ENCODE measurements around the gene BMP8A.
"Not testable (repeated sequence)": the region's sequence is repeated elsewhere in the genome, so short reads cannot be mapped to it uniquely, and the experiment has no call there.

The BMP8A gene

GRCh38 chr1:39462074-39462473 lies 29.4 kb upstream of the BMP8A start:
- H3K4me3 ChIP-seq (ENCODE audit: low read length in 2 of 2), result no peak overlapping the region
- H3K27me3 ChIP-seq (ENCODE audit: control insufficient read depth in 1 of 2, insufficient read depth in 2 of 2, low read length in 2 of 2), result no peaks in the 10 kb centered on the region
- H3K4me1 ChIP-seq (ENCODE audit: control insufficient read depth, insufficient read depth, low read length), result peaks cover 4% of the 10 kb centered on the region
- H3K9me3 ChIP-seq (ENCODE audit: control insufficient read depth in 2 of 2, low read length in 2 of 2), result no peaks in the 10 kb centered on the region
- no peak overlapping the region for H3K9ac ChIP-seq (ENCODE audit: low read length in 2 of 2)
- peaks cover 73 to 84% of the 10 kb centered on the region in 2 donors for H3K36me3 ChIP-seq (ENCODE audit: control insufficient read depth in 2 of 2, insufficient read depth in 2 of 2, low read length in 2 of 2)
- H3K27ac ChIP-seq (ENCODE audit: low read length), result no peak overlapping the region

- Histone ChIP-seq H3K9me3 (ENCODE audit: control insufficient read depth in 2 of 2, low read length in 2 of 2) (no peaks in the 10 kb centered on the region), H3K4me3 (ENCODE audit: low read length in 2 of 2) (no peak overlapping the region), H3K27me3 (ENCODE audit: control insufficient read depth in 1 of 2, insufficient read depth in 2 of 2, low read length in 2 of 2) (no peaks in the 10 kb centered on the region), H3K4me1 (ENCODE audit: control insufficient read depth, insufficient read depth, low read length) (peaks cover 4% of the 10 kb centered on the region), H3K36me3 (ENCODE audit: control insufficient read depth in 2 of 2, insufficient read depth in 2 of 2, low read length in 2 of 2) (peaks cover 64 to 70% of the 10 kb centered on the region in 2 donors), H3K27ac (ENCODE audit: low read length) (no peak overlapping the region), H3K9ac (ENCODE audit: low read length in 2 of 2) (no peak overlapping the region)
These were observed 24.9 kb upstream of the BMP8A start for GRCh38 chr1:39466413-39467107.

GRCh38 chr1:39467108-39467720 lies 24.2 kb upstream of the BMP8A start:
- H3K36me3 ChIP-seq (ENCODE audit: control insufficient read depth in 2 of 2, insufficient read depth in 2 of 2, low read length in 2 of 2), result peaks cover 62 to 65% of the 10 kb centered on the region in 2 donors
- H3K9me3 ChIP-seq (ENCODE audit: control insufficient read depth in 2 of 2, low read length in 2 of 2); H3K4me3 ChIP-seq (ENCODE audit: low read length in 2 of 2); H3K4me1 ChIP-seq (ENCODE audit: control insufficient read depth, insufficient read depth, low read length); H3K27ac ChIP-seq (ENCODE audit: low read length); H3K27me3 ChIP-seq (ENCODE audit: control insufficient read depth in 1 of 2, insufficient read depth in 2 of 2, low read length in 2 of 2); H3K9ac ChIP-seq (ENCODE audit: low read length in 2 of 2): not testable (repeated sequence)

- H3K27ac ChIP-seq (ENCODE audit: low read length), result no peak overlapping the region
- H3K9ac ChIP-seq (ENCODE audit: low read length in 2 of 2), result no peak overlapping the region
- H3K36me3 ChIP-seq (ENCODE audit: control insufficient read depth in 2 of 2, insufficient read depth in 2 of 2, low read length in 2 of 2), result peaks cover 56 to 60% of the 10 kb centered on the region in 2 donors
- peaks cover 4% of the 10 kb centered on the region for H3K4me1 ChIP-seq (ENCODE audit: control insufficient read depth, insufficient read depth, low read length)
- H3K4me3 ChIP-seq (ENCODE audit: low read length in 2 of 2), result no peak overlapping the region
- no peaks in the 10 kb centered on the region for H3K9me3 ChIP-seq (ENCODE audit: control insufficient read depth in 2 of 2, low read length in 2 of 2)
- H3K27me3 ChIP-seq (ENCODE audit: control insufficient read depth in 1 of 2, insufficient read depth in 2 of 2, low read length in 2 of 2), result no peaks in the 10 kb centered on the region
These were observed 22.3 kb upstream of the BMP8A start for GRCh38 chr1:39469150-39469549.

- no peak overlapping the region for H3K27ac ChIP-seq (ENCODE audit: low read length)
- peaks cover 47 to 59% of the 10 kb centered on the region in 2 donors for H3K36me3 ChIP-seq (ENCODE audit: control insufficient read depth in 2 of 2, insufficient read depth in 2 of 2, low read length in 2 of 2)
- no peak overlapping the region for H3K4me3 ChIP-seq (ENCODE audit: low read length in 2 of 2)
- H3K27me3 ChIP-seq (ENCODE audit: control insufficient read depth in 1 of 2, insufficient read depth in 2 of 2, low read length in 2 of 2), result no peaks in the 10 kb centered on the region
- H3K9ac ChIP-seq (ENCODE audit: low read length in 2 of 2), result no peak overlapping the region
- H3K4me1 ChIP-seq (ENCODE audit: control insufficient read depth, insufficient read depth, low read length), result peaks cover 4% of the 10 kb centered on the region
- H3K9me3 ChIP-seq (ENCODE audit: control insufficient read depth in 2 of 2, low read length in 2 of 2), result no peaks in the 10 kb centered on the region
These were observed 21.4 kb upstream of the BMP8A start for GRCh38 chr1:39470040-39470439.

GRCh38 chr1:39472826-39473225 lies 18.6 kb upstream of the BMP8A start:
- Histone ChIP-seq H3K4me3 (ENCODE audit: low read length in 2 of 2) (no peak overlapping the region), H3K27ac (ENCODE audit: low read length) (no peak overlapping the region), H3K27me3 (ENCODE audit: control insufficient read depth in 1 of 2, insufficient read depth in 2 of 2, low read length in 2 of 2) (no peaks in the 10 kb centered on the region), H3K9me3 (ENCODE audit: control insufficient read depth in 2 of 2, low read length in 2 of 2) (no peaks in the 10 kb centered on the region), H3K4me1 (ENCODE audit: control insufficient read depth, insufficient read depth, low read length) (no peaks in the 10 kb centered on the region), H3K36me3 (ENCODE audit: control insufficient read depth in 2 of 2, insufficient read depth in 2 of 2, low read length in 2 of 2) (peaks cover 40 to 60% of the 10 kb centered on the region in 2 donors), H3K9ac (ENCODE audit: low read length in 2 of 2) (no peak overlapping the region)

GRCh38 chr1:39473324-39473723 lies 18.1 kb upstream of the BMP8A start:
- Histone ChIP-seq H3K4me3 (ENCODE audit: low read length in 2 of 2) (no peak overlapping the region), H3K9ac (ENCODE audit: low read length in 2 of 2) (no peak overlapping the region), H3K4me1 (ENCODE audit: control insufficient read depth, insufficient read depth, low read length) (no peaks in the 10 kb centered on the region), H3K36me3 (ENCODE audit: control insufficient read depth in 2 of 2, insufficient read depth in 2 of 2, low read length in 2 of 2) (peaks cover 38 to 56% of the 10 kb centered on the region in 2 donors), H3K27me3 (ENCODE audit: control insufficient read depth in 1 of 2, insufficient read depth in 2 of 2, low read length in 2 of 2) (no peaks in the 10 kb centered on the region), H3K9me3 (ENCODE audit: control insufficient read depth in 2 of 2, low read length in 2 of 2) (no peaks in the 10 kb centered on the region), H3K27ac (ENCODE audit: low read length) (no peak overlapping the region)

GRCh38 chr1:39474810-39475209 lies 16.6 kb upstream of the BMP8A start:
- Histone ChIP-seq H3K27me3 (ENCODE audit: control insufficient read depth in 1 of 2, insufficient read depth in 2 of 2, low read length in 2 of 2) (no peaks in the 10 kb centered on the region), H3K4me1 (ENCODE audit: control insufficient read depth, insufficient read depth, low read length) (peaks cover 11% of the 10 kb centered on the region), H3K36me3 (ENCODE audit: control insufficient read depth in 2 of 2, insufficient read depth in 2 of 2, low read length in 2 of 2) (peaks cover 25 to 46% of the 10 kb centered on the region in 2 donors), H3K9ac (ENCODE audit: low read length in 2 of 2) (no peak overlapping the region), H3K27ac (ENCODE audit: low read length) (no peak overlapping the region), H3K4me3 (ENCODE audit: low read length in 2 of 2) (no peak overlapping the region), H3K9me3 (ENCODE audit: control insufficient read depth in 2 of 2, low read length in 2 of 2) (no peaks in the 10 kb centered on the region)

- peaks cover 27 to 46% of the 10 kb centered on the region in 2 donors for H3K36me3 ChIP-seq (ENCODE audit: control insufficient read depth in 2 of 2, insufficient read depth in 2 of 2, low read length in 2 of 2)
- H3K9ac ChIP-seq (ENCODE audit: low read length in 2 of 2); H3K27ac ChIP-seq (ENCODE audit: low read length); H3K4me3 ChIP-seq (ENCODE audit: low read length in 2 of 2); H3K27me3 ChIP-seq (ENCODE audit: control insufficient read depth in 1 of 2, insufficient read depth in 2 of 2, low read length in 2 of 2); H3K9me3 ChIP-seq (ENCODE audit: control insufficient read depth in 2 of 2, low read length in 2 of 2): not testable (repeated sequence)
- H3K4me1 ChIP-seq (ENCODE audit: control insufficient read depth, insufficient read depth, low read length), result peaks cover 14% of the 10 kb centered on the region
These were observed 15.9 kb upstream of the BMP8A start for GRCh38 chr1:39475551-39475950.

- Histone ChIP-seq H3K4me3 (ENCODE audit: low read length in 2 of 2) (no peak overlapping the region), H3K9ac (ENCODE audit: low read length in 2 of 2) (no peak overlapping the region), H3K9me3 (ENCODE audit: control insufficient read depth in 2 of 2, low read length in 2 of 2) (no peaks in the 10 kb centered on the region), H3K27me3 (ENCODE audit: control insufficient read depth in 1 of 2, insufficient read depth in 2 of 2, low read length in 2 of 2) (no peaks in the 10 kb centered on the region), H3K36me3 (ENCODE audit: control insufficient read depth in 2 of 2, insufficient read depth in 2 of 2, low read length in 2 of 2) (peaks cover 26 to 48% of the 10 kb centered on the region in 2 donors), H3K4me1 (ENCODE audit: control insufficient read depth, insufficient read depth, low read length) (peaks cover 14% of the 10 kb centered on the region), H3K27ac (ENCODE audit: low read length) (peak overlapping the region; percentile 13)
These were observed 13.1 kb upstream of the BMP8A start for GRCh38 chr1:39478126-39478915.
